GM12878 (cell line): ENCODE results near the gene TOB2. TPM values are rescaled to one million over a fixed set of nuclear protein-coding genes. Genes with fewer than 3 reads are reported as not detected.

Experiments used
- ATF2 ChIP-seq: IDR thresholded peaks from 2 replicates; pipeline ENCODE4 v1.6.1; 2012; ENCODE audit warnings: low read length, inconsistent platforms
- CREB1 ChIP-seq: IDR thresholded peaks from 2 replicates; pipeline ENCODE4 v1.6.1; 2012; ENCODE audit warnings: low read depth, mild to moderate bottlenecking, inconsistent platforms
- CREM ChIP-seq: IDR thresholded peaks from 2 replicates; pipeline ENCODE4 v1.6.1; 2014; ENCODE audit warnings: antibody characterized with exemption, low read depth
- ESRRA ChIP-seq: IDR thresholded peaks from 2 replicates; pipeline ENCODE4 v1.6.1; 2012; ENCODE audit warnings: mild to moderate bottlenecking, low read length, improper control_type of control experiment
- EZH2 ChIP-seq: IDR thresholded peaks from 2 replicates; pipeline ENCODE4 v1.6.1; 2012; ENCODE audit warnings: low read depth, mild to moderate bottlenecking, control low read depth, inconsistent platforms, low read length, borderline replicate concordance; ENCODE audit not compliant: control insufficient read depth
- HDAC6 ChIP-seq: fragments of 200-600 bp; sonication (generic); IDR thresholded peaks from one replicate; pipeline ENCODE4 v1.8.0; 2017; ENCODE audit warnings: antibody characterized with exemption; ENCODE audit not compliant: unreplicated experiment
- HDGF ChIP-seq: fragments of 450-650 bp; IDR thresholded peaks from 2 replicates; pipeline ENCODE4 v1.6.1; 2016; ENCODE audit warnings: antibody characterized with exemption
- LARP7 ChIP-seq: fragments of 450-650 bp; IDR thresholded peaks from 2 replicates; pipeline ENCODE4 v1.6.1; 2017; ENCODE audit warnings: mild to moderate bottlenecking
- NBN ChIP-seq: fragments of 450-650 bp; IDR thresholded peaks from 2 replicates; pipeline ENCODE4 v1.6.1; 2016
- NFXL1 ChIP-seq: fragments of 450-650 bp; IDR thresholded peaks from 2 replicates; pipeline ENCODE4 v1.6.1; 2017; ENCODE audit warnings: antibody characterized with exemption, mild to moderate bottlenecking, borderline replicate concordance
- NFYA ChIP-seq: IDR thresholded peaks from 2 replicates; pipeline ENCODE4 v1.6.1; 2011; ENCODE audit warnings: low read depth, mild to moderate bottlenecking, low read length, improper control_type of control experiment, borderline replicate concordance
- NR2F1 ChIP-seq: fragments of 450-650 bp; conservative IDR thresholded peaks from 2 replicates; pipeline ENCODE4 v1.6.1; 2017; ENCODE audit warnings: mild to moderate bottlenecking
- PAX8 ChIP-seq: fragments of 450-650 bp; IDR thresholded peaks from 2 replicates; pipeline ENCODE4 v1.6.1; 2017; ENCODE audit warnings: mild to moderate bottlenecking, moderate library complexity
- POLR2A ChIP-seq: IDR thresholded peaks from 2 replicates; pipeline ENCODE4 v1.6.1; 2011; ENCODE audit warnings: low read depth, mild to moderate bottlenecking, low read length
- RAD21 ChIP-seq: IDR thresholded peaks from 2 replicates; pipeline ENCODE4 v1.6.1; 2011; ENCODE audit warnings: mild to moderate bottlenecking, low read depth, low read length, moderate library complexity; ENCODE audit not compliant: insufficient read depth
- RBBP5 ChIP-seq: fragments of 200-600 bp; sonication (generic); conservative IDR thresholded peaks from 2 replicates; pipeline ENCODE4 v1.6.1; 2016
- REST ChIP-seq: IDR thresholded peaks from 2 replicates; pipeline ENCODE4 v1.6.1; 2012; ENCODE audit warnings: mild to moderate bottlenecking, low read depth, low read length
- SMC3 ChIP-seq: IDR thresholded peaks from 2 replicates; pipeline ENCODE4 v1.6.1; 2011; ENCODE audit warnings: low read length, improper control_type of control experiment, borderline replicate concordance
- SUPT20H ChIP-seq: IDR thresholded peaks from 2 replicates; pipeline ENCODE4 v1.6.1; 2011; ENCODE audit warnings: low read depth, mild to moderate bottlenecking, low read length, moderate library complexity, borderline replicate concordance; ENCODE audit not compliant: control insufficient read depth
- SUZ12 ChIP-seq: fragments of 200-600 bp; sonication (generic); IDR thresholded peaks from one replicate; pipeline ENCODE4 v1.6.1; 2018; ENCODE audit warnings: antibody characterized with exemption, mild to moderate bottlenecking; ENCODE audit not compliant: unreplicated experiment
- polyA plus RNA-seq, 11 experiments: library from polyadenylated mRNA; depleted of rRNA in 4 of 11; unstranded in 6 of 11; stranded (reverse) in 5 of 11; fragments of >200 nt; fragmentation: Nextera tagmentation in 4 of 11; fragmentation: Illumina TruSeq in 1 of 11; extraction: Ambion mirVana in 4 of 11; extraction: Trizol in 1 of 11; gene quantifications; 1 replicate in 1 of 11; 2 replicates in 10 of 11; pipeline versions ENCODE4 v1.2.1 to v1.2.3, GENCODE V29; 2011 to 2016; ENCODE audit warnings: inconsistent platforms in 2 of 11, missing spikeins in 2 of 11, low read depth in 1 of 11
- total RNA-seq, 4 experiments: library from RNA; depleted of rRNA in 3 of 4; stranded (reverse); fragments of >200 nt in 3 of 4; fragmentation: Illumina TruSeq in 1 of 4; extraction: Trizol in 1 of 4; gene quantifications; 2 replicates each; pipeline versions ENCODE4 v1.2.1 to v1.2.3, GENCODE V29; 2013 to 2021
- TF ChIP-seq, protein P1 (sequence below): fragments of 450-650 bp; IDR thresholded peaks from 2 replicates; pipeline ENCODE4 v1.6.1; 2016; ENCODE audit warnings: mild to moderate bottlenecking
- TF ChIP-seq, protein P2 (sequence below): fragments of 450-650 bp; IDR thresholded peaks from 2 replicates; pipeline ENCODE4 v1.6.1; 2016; ENCODE audit warnings: mild to moderate bottlenecking

The TOB2 gene
- total and polyA plus RNA-seq, 10 of the 15 experiments (the other 5 are each of a cell fraction or from before 2014, with no cell fraction given) = 4.5 to 32.0 (median 15.1) TPM

DNA sequence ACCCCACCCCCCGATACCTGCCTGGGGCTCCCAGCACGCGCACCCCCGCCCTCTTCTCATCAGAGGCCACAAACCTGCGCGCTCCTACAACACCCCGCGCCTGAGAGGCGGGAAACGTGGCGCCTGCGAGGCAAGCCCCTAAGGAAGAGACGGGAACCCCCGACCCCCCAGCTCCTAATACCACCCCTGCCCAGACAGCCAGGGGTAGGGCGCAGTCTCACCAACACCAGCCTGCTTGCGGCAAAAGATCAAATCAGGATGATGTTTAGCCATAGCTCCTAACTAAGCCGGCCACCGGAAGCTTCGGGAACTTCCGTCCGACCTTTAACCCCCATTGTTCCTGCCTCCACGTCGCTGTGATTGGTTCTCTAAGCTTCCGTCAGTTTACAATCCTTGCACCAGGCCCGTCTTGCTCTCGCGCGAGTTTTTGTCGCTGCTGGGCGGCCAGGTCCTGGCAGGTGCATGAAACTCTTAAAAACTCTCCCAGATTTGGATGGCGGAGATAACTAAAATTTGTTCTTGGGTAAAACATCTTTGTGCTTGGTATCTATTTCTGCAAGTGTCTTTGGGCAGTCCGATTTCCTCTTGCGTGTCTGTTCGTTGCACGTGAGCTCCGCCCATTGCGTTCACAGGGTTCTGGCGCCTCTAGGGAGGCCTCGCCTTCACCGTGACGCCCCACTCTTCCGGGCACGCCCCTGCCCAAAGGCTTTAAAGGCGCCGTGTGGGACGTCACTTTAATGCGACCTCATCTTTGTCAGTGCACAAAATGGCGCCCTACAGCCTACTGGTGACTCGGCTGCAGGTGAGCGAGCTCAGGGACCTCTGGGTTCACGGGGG is 22.0 kb upstream of the TOB2 start, which contains the start of the genes ACO2 and PHF5A (continued):
- TF ChIP-seq RAD21 = no peak
- TF ChIP-seq, protein P1, sequence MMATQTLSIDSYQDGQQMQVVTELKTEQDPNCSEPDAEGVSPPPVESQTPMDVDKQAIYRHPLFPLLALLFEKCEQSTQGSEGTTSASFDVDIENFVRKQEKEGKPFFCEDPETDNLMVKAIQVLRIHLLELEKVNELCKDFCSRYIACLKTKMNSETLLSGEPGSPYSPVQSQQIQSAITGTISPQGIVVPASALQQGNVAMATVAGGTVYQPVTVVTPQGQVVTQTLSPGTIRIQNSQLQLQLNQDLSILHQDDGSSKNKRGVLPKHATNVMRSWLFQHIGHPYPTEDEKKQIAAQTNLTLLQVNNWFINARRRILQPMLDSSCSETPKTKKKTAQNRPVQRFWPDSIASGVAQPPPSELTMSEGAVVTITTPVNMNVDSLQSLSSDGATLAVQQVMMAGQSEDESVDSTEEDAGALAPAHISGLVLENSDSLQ = peak; percentile 96
- TF ChIP-seq SUZ12 = no peak
- TF ChIP-seq NR2F1 = peak; percentile 71
- TF ChIP-seq REST = no peak
- TF ChIP-seq, protein P2, sequence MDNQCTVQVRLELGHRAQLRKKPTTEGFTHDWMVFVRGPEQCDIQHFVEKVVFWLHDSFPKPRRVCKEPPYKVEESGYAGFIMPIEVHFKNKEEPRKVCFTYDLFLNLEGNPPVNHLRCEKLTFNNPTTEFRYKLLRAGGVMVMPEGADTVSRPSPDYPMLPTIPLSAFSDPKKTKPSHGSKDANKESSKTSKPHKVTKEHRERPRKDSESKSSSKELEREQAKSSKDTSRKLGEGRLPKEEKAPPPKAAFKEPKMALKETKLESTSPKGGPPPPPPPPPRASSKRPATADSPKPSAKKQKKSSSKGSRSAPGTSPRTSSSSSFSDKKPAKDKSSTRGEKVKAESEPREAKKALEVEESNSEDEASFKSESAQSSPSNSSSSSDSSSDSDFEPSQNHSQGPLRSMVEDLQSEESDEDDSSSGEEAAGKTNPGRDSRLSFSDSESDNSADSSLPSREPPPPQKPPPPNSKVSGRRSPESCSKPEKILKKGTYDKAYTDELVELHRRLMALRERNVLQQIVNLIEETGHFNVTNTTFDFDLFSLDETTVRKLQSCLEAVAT = peak; percentile 56
- TF ChIP-seq ESRRA = no peak
- TF ChIP-seq EZH2 = no peak
- TF ChIP-seq POLR2A = peak; percentile 81
- TF ChIP-seq ATF2 = no peak
- TF ChIP-seq PAX8 = no peak
- TF ChIP-seq NBN = peak; percentile 95
- TF ChIP-seq SMC3 = no peak
- peak; percentile 98 for TF ChIP-seq CREB1
- TF ChIP-seq HDAC6 = no peak
- peak; percentile 33; the same call in 1 of the 2 replicates for TF ChIP-seq HDGF
- no peak for TF ChIP-seq SUPT20H
- no peak for TF ChIP-seq LARP7
- TF ChIP-seq CREM = peak; percentile 99
- no peak for TF ChIP-seq RBBP5
- TF ChIP-seq NFYA = no peak
- no peak for TF ChIP-seq NFXL1
